ENCODE measurements around the gene USP28.
"Not testable (repeated sequence)": the region's sequence is repeated elsewhere in the genome, so short reads cannot be mapped to it uniquely, and the experiment has no call there.

USP28 gene

GRCh38 chr11:113835306-113835705 is 40.1 kb downstream of the USP28 start:
- no peak for DNase-seq (ENCODE audit: low read depth)

GRCh38 chr11:113833151-113833550 is 42.2 kb downstream of the USP28 start:
- DNase-seq (ENCODE audit: low read depth) = no peak

GRCh38 chr11:113831314-113831713 is 44.1 kb downstream of the USP28 start:
- no peak for DNase-seq (ENCODE audit: low read depth)

- DNase-seq (ENCODE audit: low read depth) = no peak
Measured at GRCh38 chr11:113829751-113830150, 45.6 kb downstream of the USP28 start.

GRCh38 chr11:113828191-113828590 is 47.2 kb downstream of the USP28 start:
- no peak for DNase-seq (ENCODE audit: low read depth)

- DNase-seq (ENCODE audit: low read depth) = no peak
Measured at GRCh38 chr11:113827477-113827876, 47.9 kb downstream of the USP28 start.

GRCh38 chr11:113818426-113818825 is 56.9 kb downstream of the USP28 start:
- no peak for DNase-seq (ENCODE audit: low read depth)

- no peak for DNase-seq (ENCODE audit: low read depth)
Measured at GRCh38 chr11:113817626-113818025, 57.7 kb downstream of the USP28 start.

- no peak for DNase-seq (ENCODE audit: low read depth)
Measured at GRCh38 chr11:113817162-113817561, 58.2 kb downstream of the USP28 start.

- no peak for DNase-seq (ENCODE audit: low read depth)
Measured at GRCh38 chr11:113814181-113814580, 61.2 kb downstream of the USP28 start.

GRCh38 chr11:113808931-113809330 is 66.4 kb downstream of the USP28 start:
- DNase-seq (ENCODE audit: low read depth) = no peak

GRCh38 chr11:113806406-113806805 is 69.0 kb downstream of the USP28 start:
- no peak for DNase-seq (ENCODE audit: low read depth)

GRCh38 chr11:113805640-113806039 is 69.7 kb downstream of the USP28 start:
- DNase-seq (ENCODE audit: low read depth) = no peak

GRCh38 chr11:113802621-113803020 is 72.8 kb downstream of the USP28 start:
- no peak for DNase-seq (ENCODE audit: low read depth)

GRCh38 chr11:113796663-113797259 is 78.6 kb downstream of the USP28 start:
- no peak for DNase-seq (ENCODE audit: low read depth)

GRCh38 chr11:113789675-113790320 is 85.6 kb downstream of the USP28 start:
- no peak for DNase-seq (ENCODE audit: low read depth)

GRCh38 chr11:113789016-113789415 is 86.4 kb downstream of the USP28 start:
- DNase-seq (ENCODE audit: low read depth) = not testable (repeated sequence)

- no peak for DNase-seq (ENCODE audit: low read depth)
Measured at GRCh38 chr11:113782134-113782533, 93.2 kb downstream of the USP28 start.

GRCh38 chr11:113781682-113782081 is 93.7 kb downstream of the USP28 start:
- DNase-seq (ENCODE audit: low read depth) = no peak

GRCh38 chr11:113779496-113779895 is 95.9 kb downstream of the USP28 start, which contains the start of gene CLDN25:
Gene CLDN25, plus strand, starts transcription at chr11:113779796. Its CDS starts 0 bp downstream, at chr11:113779796.
- DNase-seq (ENCODE audit: low read depth) = no peak

GRCh38 chr11:113778111-113778910 is 97.1 kb downstream of the USP28 start:
- DNase-seq (ENCODE audit: low read depth) = no peak

- no peak for DNase-seq (ENCODE audit: low read depth)
Measured at GRCh38 chr11:113774174-113774503, 101.2 kb downstream of the USP28 start.
